A673 (cell line): ENCODE results near the gene CSNK1G3.
"Not testable (repeated sequence)": the region's sequence is repeated elsewhere in the genome, so short reads cannot be mapped to it uniquely, and the experiment has no call there.

ENCODE experiments used
- CTCF ChIP-seq: fragments of 300-800, 200-600 bp; sonication (generic); conservative IDR thresholded peaks from 2 replicates; pipeline ENCODE4 v1.5.1; 2017; ENCODE audit warnings: low read depth, mild to moderate bottlenecking, antibody characterized with exemption, low read length, moderate library complexity, mixed read lengths
- EZH2 ChIP-seq: fragments of 200-600 bp; sonication (generic); IDR thresholded peaks from 2 replicates; pipeline ENCODE4 v1.6.1; 2017; ENCODE audit warnings: borderline replicate concordance, low read depth, mild to moderate bottlenecking, mixed read lengths, antibody characterized with exemption, low read length; ENCODE audit not compliant: poor library complexity, severe bottlenecking

GRCh38 chr5:123466839-123467238 lies 45.1 kb upstream of the CSNK1G3 start:
- TF ChIP-seq CTCF, EZH2: not testable (repeated sequence)
